Caco-2 (cell line): ENCODE measurements around the gene OTULIN. TPM values are rescaled to one million over a fixed set of nuclear protein-coding genes. Genes with fewer than 3 reads are reported as not detected.

Source experiments
- BruUV-seq: library from RNA; stranded (reverse); fragments of 400-500 nt; replicated peaks from 2 replicates; lab custom pipeline; 2021; lab: Mats Ljungman, UMichigan
- CTCF ChIA-PET: fragments of 300-600 bp; sonication (Branson Sonifier 250); formaldehyde crosslinking; loops from one replicate; lab custom pipeline; 2022; ENCODE audit warnings: antibody characterized with exemption; lab: Charles Lee
- POLR2A ChIA-PET: fragments of 300-600 bp; sonication (Branson Sonifier 250); formaldehyde crosslinking; loops from one replicate; lab custom pipeline; 2022; ENCODE audit warnings: antibody characterized with exemption; lab: Charles Lee
- DNase-seq, 2 experiments: peaks; one replicate each; pipeline versions ENCODE4 v3.0.0 to v3.0.0-alpha.2; 2020 to 2022
- H3K27me3 ChIP-seq: replicated peaks from 2 replicates; pipeline ENCODE4 v1.6.0; 2011; ENCODE audit warnings: low read length; ENCODE audit not compliant: control insufficient read depth, insufficient read depth
- H3K36me3 ChIP-seq: 2 replicates; pipeline ENCODE4 v1.5.1; 2011; ENCODE audit warnings: low read length; ENCODE audit not compliant: control insufficient read depth, insufficient read depth
- H3K4me1 ChIP-seq: fragments of 250-450 bp; sonication (Bioruptor Pico); 2 replicates; pipeline ENCODE4 v1.5.1; 2020; ENCODE audit warnings: mild to moderate bottlenecking
- H3K4me3 ChIP-seq: 2 replicates; pipeline ENCODE4 v1.5.1; 2011; ENCODE audit warnings: low read depth, mild to moderate bottlenecking, control low read depth, low read length
- H3K9me3 ChIP-seq: fragments of 250-450 bp; sonication (Bioruptor Pico); 2 replicates; pipeline ENCODE4 v1.5.1; 2020; ENCODE audit warnings: mild to moderate bottlenecking, moderate library complexity
- H3K27ac Mint-ChIP-seq: one replicate; pipeline ENCODE4 v1.8.0; 2022; ENCODE audit warnings: mixed read lengths; ENCODE audit not compliant: unreplicated experiment
- H3K27me3 Mint-ChIP-seq: one replicate; pipeline ENCODE4 v1.8.0; 2022; ENCODE audit warnings: mixed read lengths; ENCODE audit not compliant: insufficient read depth, unreplicated experiment
- H3K36me3 Mint-ChIP-seq: one replicate; pipeline ENCODE4 v1.8.0; 2022; ENCODE audit warnings: mild to moderate bottlenecking, mixed read lengths; ENCODE audit not compliant: insufficient read depth, unreplicated experiment
- H3K4me1 Mint-ChIP-seq: one replicate; pipeline ENCODE4 v1.8.0; 2022; ENCODE audit warnings: low read depth, mixed read lengths; ENCODE audit not compliant: unreplicated experiment
- H3K4me3 Mint-ChIP-seq: one replicate; pipeline ENCODE4 v1.8.0; 2022; ENCODE audit warnings: mild to moderate bottlenecking, moderate library complexity, mixed read lengths; ENCODE audit not compliant: unreplicated experiment
- H3K9me3 Mint-ChIP-seq: one replicate; pipeline ENCODE4 v1.8.0; 2022; ENCODE audit warnings: mixed read lengths; ENCODE audit not compliant: unreplicated experiment
- intact Hi-C: fragments of 100-400 bp; cut with micrococcal nuclease; formaldehyde crosslinking; loops from one replicate; pipeline ENCODE4 v1.10.0; 2022; ENCODE audit not compliant: unreplicated experiment
- total RNA-seq: library from RNA; stranded (reverse); gene quantifications from 2 replicates; pipeline ENCODE4 v1.2.3, GENCODE V29; 2022
- TF ChIP-seq, protein P1 (sequence below), 2 experiments: fragments of 200-600 bp in 1 of 2; IDR thresholded peaks; 1 replicate in 1 of 2; 2 replicates in 1 of 2; pipeline versions ENCODE4 v1.5.1 to v1.8.0; 2011 to 2022; ENCODE audit warnings: antibody characterized with exemption in 1 of 2, control low read depth in 1 of 2, inconsistent platforms in 1 of 2, low read depth in 1 of 2, low read length in 1 of 2, mild to moderate bottlenecking in 1 of 2, moderate library complexity in 1 of 2; ENCODE audit not compliant: insufficient read depth in 1 of 2, severe bottlenecking in 1 of 2, unreplicated experiment in 1 of 2

OTULIN gene
- total RNA-seq, 1 experiment from 2014 or later: 42.6 TPM

DNA sequence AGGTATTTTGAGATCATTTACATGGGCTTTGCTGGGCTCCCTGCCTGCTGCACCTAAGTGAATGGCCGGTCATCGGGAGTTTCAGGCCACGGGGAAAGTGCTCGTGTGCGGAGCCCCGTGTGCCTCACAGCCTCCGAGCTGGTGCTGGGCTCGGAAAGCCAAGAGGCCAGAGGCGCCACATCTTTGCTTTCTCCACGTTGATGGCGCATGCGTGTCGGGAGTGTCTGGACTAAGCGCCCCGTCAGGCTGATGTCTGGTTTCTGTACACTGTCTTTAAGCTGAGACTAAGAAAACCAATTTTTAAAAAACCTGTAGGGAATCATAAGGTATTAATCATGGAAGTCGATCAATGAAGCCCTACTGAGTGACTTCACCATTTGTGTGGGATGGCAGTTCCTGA is 69.1 kb downstream of the OTULIN start:
- Mint-ChIP-seq H3K36me3 (no peaks in the 10 kb centered on the region), H3K27me3 (no peaks in the 10 kb centered on the region), H3K4me3 (no peak overlapping the region), H3K4me1 (no peaks in the 10 kb centered on the region), H3K27ac (no peak overlapping the region), H3K9me3 (no peaks in the 10 kb centered on the region)
- CTCF ChIA-PET: no interaction called here
- BruUV-seq: no TSS peak
- H3K36me3 ChIP-seq: no peaks in the 10 kb centered on the region
- TF ChIP-seq, protein P1, sequence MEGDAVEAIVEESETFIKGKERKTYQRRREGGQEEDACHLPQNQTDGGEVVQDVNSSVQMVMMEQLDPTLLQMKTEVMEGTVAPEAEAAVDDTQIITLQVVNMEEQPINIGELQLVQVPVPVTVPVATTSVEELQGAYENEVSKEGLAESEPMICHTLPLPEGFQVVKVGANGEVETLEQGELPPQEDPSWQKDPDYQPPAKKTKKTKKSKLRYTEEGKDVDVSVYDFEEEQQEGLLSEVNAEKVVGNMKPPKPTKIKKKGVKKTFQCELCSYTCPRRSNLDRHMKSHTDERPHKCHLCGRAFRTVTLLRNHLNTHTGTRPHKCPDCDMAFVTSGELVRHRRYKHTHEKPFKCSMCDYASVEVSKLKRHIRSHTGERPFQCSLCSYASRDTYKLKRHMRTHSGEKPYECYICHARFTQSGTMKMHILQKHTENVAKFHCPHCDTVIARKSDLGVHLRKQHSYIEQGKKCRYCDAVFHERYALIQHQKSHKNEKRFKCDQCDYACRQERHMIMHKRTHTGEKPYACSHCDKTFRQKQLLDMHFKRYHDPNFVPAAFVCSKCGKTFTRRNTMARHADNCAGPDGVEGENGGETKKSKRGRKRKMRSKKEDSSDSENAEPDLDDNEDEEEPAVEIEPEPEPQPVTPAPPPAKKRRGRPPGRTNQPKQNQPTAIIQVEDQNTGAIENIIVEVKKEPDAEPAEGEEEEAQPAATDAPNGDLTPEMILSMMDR (IDR thresholded peaks at IDR 0.05; ENCODE audit: insufficient read depth in 1 of 2, low read depth in 1 of 2, low read length in 1 of 2, severe bottlenecking in 1 of 2, unreplicated experiment in 1 of 2): no peak
- peaks cover 4% of the 10 kb centered on the region for H3K4me1 ChIP-seq
- H3K4me3 ChIP-seq: no peak overlapping the region
- no peaks in the 10 kb centered on the region for H3K9me3 ChIP-seq
- DNase-seq: no peak
- POLR2A ChIA-PET: no interaction called here
- intact Hi-C loops: no loop called here
- H3K27me3 ChIP-seq: no peaks in the 10 kb centered on the region

DNA sequence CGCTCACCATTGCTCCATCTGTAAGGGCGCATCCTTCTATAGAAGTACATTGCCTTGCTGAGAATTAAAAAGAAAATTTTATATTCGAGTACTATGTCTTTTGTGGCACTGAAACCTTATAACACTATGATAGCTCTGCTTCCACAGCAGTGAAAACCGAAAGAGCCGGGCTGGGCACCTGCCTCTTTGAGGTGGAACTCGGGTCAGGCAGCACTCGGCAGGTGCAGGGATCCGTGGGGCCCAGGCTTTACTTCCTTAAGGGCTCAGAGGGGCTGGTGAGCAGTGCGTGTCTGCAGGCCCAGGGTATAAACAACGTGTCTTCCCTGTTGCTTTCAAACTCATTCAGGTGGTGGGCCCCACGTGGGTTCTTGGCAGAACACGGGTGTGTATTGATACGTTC is 69.9 kb downstream of the OTULIN start:
- no peaks in the 10 kb centered on the region for H3K27me3 Mint-ChIP-seq
- H3K9me3 ChIP-seq: no peaks in the 10 kb centered on the region
- no peak overlapping the region for H3K27ac Mint-ChIP-seq
- no peaks in the 10 kb centered on the region for H3K36me3 Mint-ChIP-seq
- no peaks in the 10 kb centered on the region for H3K27me3 ChIP-seq
- no TSS peak for BruUV-seq
- ChIA-PET POLR2A (no interaction called here), CTCF (no interaction called here)
- H3K36me3 ChIP-seq: no peaks in the 10 kb centered on the region
- TF ChIP-seq, protein P1 (IDR thresholded peaks at IDR 0.05; ENCODE audit: insufficient read depth in 1 of 2, low read depth in 1 of 2, low read length in 1 of 2, severe bottlenecking in 1 of 2, unreplicated experiment in 1 of 2): no peak
- intact Hi-C loops: no loop called here
- no peak for DNase-seq
- H3K4me3 ChIP-seq: no peak overlapping the region
- no peaks in the 10 kb centered on the region for H3K4me1 ChIP-seq
- H3K9me3 Mint-ChIP-seq: no peaks in the 10 kb centered on the region
- no peaks in the 10 kb centered on the region for H3K4me1 Mint-ChIP-seq
- H3K4me3 Mint-ChIP-seq: no peak overlapping the region

GRCh38 chr5:14735944-14736343 is 71.4 kb downstream of the OTULIN start:
- TF ChIP-seq, protein P1 (IDR thresholded peaks at IDR 0.05; ENCODE audit: insufficient read depth in 1 of 2, low read depth in 1 of 2, low read length in 1 of 2, severe bottlenecking in 1 of 2, unreplicated experiment in 1 of 2): no peak
- intact Hi-C loops: no loop called here
- no peaks in the 10 kb centered on the region for H3K36me3 Mint-ChIP-seq

More at GRCh38 chr5:14735944-14736343, 71.4 kb downstream of the OTULIN start:
- ChIA-PET POLR2A (no interaction called here), CTCF (no interaction called here)
- no peaks in the 10 kb centered on the region for H3K27me3 Mint-ChIP-seq
- BruUV-seq: no TSS peak
- H3K4me3 ChIP-seq: no peak overlapping the region
- no peak overlapping the region for H3K27ac Mint-ChIP-seq
- no peaks in the 10 kb centered on the region for H3K4me1 ChIP-seq
- H3K4me1 Mint-ChIP-seq: no peaks in the 10 kb centered on the region
- no peak for DNase-seq
- no peaks in the 10 kb centered on the region for H3K9me3 Mint-ChIP-seq
- no peaks in the 10 kb centered on the region for H3K27me3 ChIP-seq
- H3K36me3 ChIP-seq: no peaks in the 10 kb centered on the region
- H3K4me3 Mint-ChIP-seq: no peak overlapping the region
- H3K9me3 ChIP-seq: no peaks in the 10 kb centered on the region
